ENCODE results near the gene ZSCAN5C. TPM values are rescaled to one million over a fixed set of nuclear protein-coding genes. Genes with fewer than 3 reads are reported as not detected.

ZSCAN5C gene
- polyA plus RNA-seq, 1 experiment, result not detected

DNA sequence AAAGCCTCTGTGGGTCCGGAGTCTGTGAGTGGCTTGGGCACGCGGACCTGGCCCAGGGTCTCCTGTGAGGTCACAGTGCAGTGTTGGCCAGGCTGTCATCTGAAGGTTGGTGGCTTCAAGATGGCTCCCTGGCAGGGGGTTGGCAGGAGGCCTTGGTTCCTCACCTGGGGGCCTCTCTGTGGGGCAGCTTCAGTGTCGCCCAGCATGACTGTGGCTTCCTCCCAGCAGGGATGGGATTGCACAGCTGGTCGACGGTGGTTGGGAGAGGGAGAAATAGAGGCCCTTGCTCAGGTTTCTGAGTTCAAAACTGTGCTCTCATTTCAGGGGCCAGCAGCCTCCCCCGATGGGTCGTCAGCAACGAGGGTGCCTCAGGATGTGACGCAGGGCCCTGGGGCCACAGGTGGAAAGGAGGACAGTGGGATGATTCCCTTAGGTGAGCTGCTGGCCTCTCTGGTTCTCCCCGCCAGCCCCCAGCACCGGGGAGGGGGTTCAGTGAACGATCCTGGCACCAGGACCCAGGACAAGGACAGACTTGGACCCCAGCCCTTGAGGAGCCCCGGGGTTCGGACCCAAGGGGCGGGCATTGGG lies 43.8 kb upstream of the ZSCAN5C start:
- Histone ChIP-seq H3K4me3 (ENCODE audit: low read depth, low read length) (no peak overlapping the region), H3K36me3 (ENCODE audit: control insufficient read depth, insufficient read depth, low read length) (peaks cover 21% of the 10 kb centered on the region), H3K27me3 (ENCODE audit: control insufficient read depth, insufficient read depth, low read length) (no peaks in the 10 kb centered on the region)
- TF ChIP-seq, protein P1, sequence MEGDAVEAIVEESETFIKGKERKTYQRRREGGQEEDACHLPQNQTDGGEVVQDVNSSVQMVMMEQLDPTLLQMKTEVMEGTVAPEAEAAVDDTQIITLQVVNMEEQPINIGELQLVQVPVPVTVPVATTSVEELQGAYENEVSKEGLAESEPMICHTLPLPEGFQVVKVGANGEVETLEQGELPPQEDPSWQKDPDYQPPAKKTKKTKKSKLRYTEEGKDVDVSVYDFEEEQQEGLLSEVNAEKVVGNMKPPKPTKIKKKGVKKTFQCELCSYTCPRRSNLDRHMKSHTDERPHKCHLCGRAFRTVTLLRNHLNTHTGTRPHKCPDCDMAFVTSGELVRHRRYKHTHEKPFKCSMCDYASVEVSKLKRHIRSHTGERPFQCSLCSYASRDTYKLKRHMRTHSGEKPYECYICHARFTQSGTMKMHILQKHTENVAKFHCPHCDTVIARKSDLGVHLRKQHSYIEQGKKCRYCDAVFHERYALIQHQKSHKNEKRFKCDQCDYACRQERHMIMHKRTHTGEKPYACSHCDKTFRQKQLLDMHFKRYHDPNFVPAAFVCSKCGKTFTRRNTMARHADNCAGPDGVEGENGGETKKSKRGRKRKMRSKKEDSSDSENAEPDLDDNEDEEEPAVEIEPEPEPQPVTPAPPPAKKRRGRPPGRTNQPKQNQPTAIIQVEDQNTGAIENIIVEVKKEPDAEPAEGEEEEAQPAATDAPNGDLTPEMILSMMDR (IDR thresholded peaks at IDR 0.05; ENCODE audit: insufficient read depth, low read depth, low read length), result no peak
- POLR2A ChIA-PET, result no interaction called here
- DNase-seq (ENCODE audit: low read depth), result no peak
- CTCF ChIA-PET, result interaction anchor here (0.9 to 1.9 kb wide), 3 partner anchors 13 to 81 kb away, joined by 3 to 7 read pairs (median 6); no protein-coding TSS in a partner anchor

DNA sequence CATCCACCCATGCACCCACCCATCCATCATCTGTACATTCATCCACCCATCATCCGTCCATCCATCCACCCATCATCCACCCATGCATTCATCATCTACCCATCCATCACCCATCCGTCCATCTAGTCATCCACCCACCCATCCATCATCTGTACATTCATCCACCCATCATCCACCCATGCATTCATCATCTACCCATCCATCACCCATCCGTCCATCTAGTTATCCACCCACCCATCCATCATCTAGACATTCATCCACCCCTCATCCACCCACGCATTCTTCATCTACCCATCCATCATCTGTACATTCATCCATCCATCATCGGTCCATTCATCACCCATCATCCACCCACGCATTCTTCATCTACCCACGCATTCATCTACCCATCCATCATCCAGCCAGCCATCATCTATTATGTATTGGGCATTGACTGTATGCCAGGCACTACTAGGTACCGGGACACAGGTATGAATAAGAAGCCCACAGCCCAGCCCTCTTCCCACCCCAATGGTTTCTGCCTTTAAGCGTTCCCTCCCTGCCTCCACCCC lies 43.0 kb upstream of the ZSCAN5C start:
- POLR2A ChIA-PET, result no interaction called here
- TF ChIP-seq, protein P1 (IDR thresholded peaks at IDR 0.05; ENCODE audit: insufficient read depth, low read depth, low read length), result no peak
- CTCF ChIA-PET, result no interaction called here
- no peak for DNase-seq (ENCODE audit: low read depth)
- Histone ChIP-seq H3K36me3 (ENCODE audit: control insufficient read depth, insufficient read depth, low read length) (peaks cover 18% of the 10 kb centered on the region), H3K27me3 (ENCODE audit: control insufficient read depth, insufficient read depth, low read length) (no peaks in the 10 kb centered on the region), H3K4me3 (ENCODE audit: low read depth, low read length) (no peak overlapping the region)

DNA sequence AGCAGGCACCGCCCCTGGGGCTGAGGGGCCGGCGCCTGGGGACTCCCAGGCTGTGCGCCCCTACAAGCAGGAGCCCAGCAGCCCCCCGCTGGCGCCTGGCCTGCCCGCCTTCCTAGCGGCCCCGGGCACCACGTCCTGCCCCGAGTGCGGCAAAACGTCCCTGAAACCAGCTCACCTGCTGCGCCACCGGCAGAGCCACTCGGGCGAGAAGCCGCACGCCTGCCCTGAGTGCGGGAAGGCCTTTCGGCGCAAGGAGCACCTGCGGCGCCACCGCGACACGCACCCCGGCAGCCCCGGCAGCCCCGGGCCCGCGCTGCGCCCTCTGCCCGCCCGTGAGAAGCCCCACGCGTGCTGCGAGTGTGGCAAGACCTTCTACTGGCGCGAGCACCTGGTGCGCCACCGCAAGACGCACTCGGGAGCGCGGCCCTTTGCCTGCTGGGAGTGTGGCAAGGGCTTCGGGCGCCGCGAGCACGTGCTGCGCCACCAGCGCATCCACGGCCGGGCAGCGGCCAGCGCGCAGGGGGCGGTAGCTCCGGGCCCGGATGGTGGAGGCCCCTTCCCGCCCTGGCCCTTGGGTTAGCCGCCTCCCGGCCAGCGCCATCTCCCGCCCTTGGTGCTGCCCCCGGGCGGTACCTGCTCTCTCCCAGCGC lies 42.3 kb upstream of the ZSCAN5C start:
- DNase-seq (ENCODE audit: low read depth), result no peak
- H3K36me3 ChIP-seq (ENCODE audit: control insufficient read depth, insufficient read depth, low read length), result peaks cover 17% of the 10 kb centered on the region
- H3K27me3 ChIP-seq (ENCODE audit: control insufficient read depth, insufficient read depth, low read length), result no peaks in the 10 kb centered on the region
- TF ChIP-seq, protein P1 (IDR thresholded peaks at IDR 0.05; ENCODE audit: insufficient read depth, low read depth, low read length), result no peak
- ChIA-PET CTCF (interaction anchor here (2.5 kb wide), 1 partner anchor 13 kb away, joined by 17 read pairs; no protein-coding TSS in a partner anchor), POLR2A (no interaction called here)
- H3K4me3 ChIP-seq (ENCODE audit: low read depth, low read length), result no peak overlapping the region

DNA sequence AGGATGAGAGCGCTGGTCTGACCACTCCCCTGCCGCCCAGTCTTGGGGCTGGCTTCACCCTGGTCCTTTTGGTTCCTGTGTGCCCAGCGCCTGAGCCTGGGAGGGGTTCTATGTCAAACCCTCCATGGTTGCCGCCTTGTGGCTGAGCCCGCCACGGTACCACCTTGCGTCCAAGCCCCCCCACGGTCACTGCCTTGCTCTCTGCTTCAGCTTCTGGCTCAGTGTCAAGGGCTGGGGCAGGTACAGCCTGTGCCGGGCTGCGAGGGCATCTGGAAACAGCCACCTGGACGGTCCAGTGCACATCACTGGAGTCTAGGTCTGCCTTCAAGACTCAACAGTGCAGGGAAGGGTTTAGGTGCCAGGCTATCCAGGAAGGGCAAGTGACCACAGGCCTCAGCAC lies 40.5 kb upstream of the ZSCAN5C start:
- POLR2A ChIA-PET, result no interaction called here

DNA sequence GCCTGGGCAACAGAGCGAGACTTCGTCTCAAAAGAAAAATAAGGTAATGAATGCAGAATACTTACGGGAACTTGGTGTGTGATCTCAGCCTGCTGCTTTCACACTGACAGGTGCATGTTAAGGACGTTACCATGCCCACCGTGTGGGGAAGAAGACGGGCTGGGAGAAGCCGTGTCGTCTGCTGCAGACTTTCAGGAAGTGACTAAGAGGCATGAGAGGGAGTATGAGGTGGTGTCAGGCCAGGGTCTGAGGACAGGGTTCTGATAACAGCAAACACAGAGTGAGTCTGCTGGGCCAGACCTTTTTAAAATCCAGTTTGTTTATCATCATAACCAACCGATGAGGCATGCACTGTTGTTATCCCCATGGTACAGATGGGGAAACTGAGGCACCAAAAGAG lies 39.8 kb upstream of the ZSCAN5C start:
- ChIA-PET CTCF (interaction anchor here (1.1 to 2.5 kb wide), 3 partner anchors 10 to 86 kb away, joined by 3 to 17 read pairs (median 7); no protein-coding TSS in a partner anchor), POLR2A (no interaction called here)
- TF ChIP-seq, protein P1 (IDR thresholded peaks at IDR 0.05; ENCODE audit: insufficient read depth, low read depth, low read length), result no peak
- Histone ChIP-seq H3K36me3 (ENCODE audit: control insufficient read depth, insufficient read depth, low read length) (peaks cover 9% of the 10 kb centered on the region), H3K4me3 (ENCODE audit: low read depth, low read length) (no peak overlapping the region), H3K27me3 (ENCODE audit: control insufficient read depth, insufficient read depth, low read length) (no peaks in the 10 kb centered on the region)
- DNase-seq (ENCODE audit: low read depth), result no peak

More for the DNA sequence above, 40.5 kb upstream of the ZSCAN5C start:
- Histone ChIP-seq H3K4me3 (ENCODE audit: low read depth, low read length) (no peak overlapping the region), H3K36me3 (ENCODE audit: control insufficient read depth, insufficient read depth, low read length) (peaks cover 9% of the 10 kb centered on the region), H3K27me3 (ENCODE audit: control insufficient read depth, insufficient read depth, low read length) (no peaks in the 10 kb centered on the region)
- DNase-seq (ENCODE audit: low read depth), result no peak
- TF ChIP-seq, protein P1 (IDR thresholded peaks at IDR 0.05; ENCODE audit: insufficient read depth, low read depth, low read length), result no peak
- CTCF ChIA-PET, result interaction anchor here (1.1 to 2.5 kb wide), 4 partner anchors 11 to 85 kb away, joined by 3 to 17 read pairs (median 6); no protein-coding TSS in a partner anchor

Data from BJ (cell line).